Stimulated activated CD4-positive, alpha-beta T cell treated with anti-CD3 and anti-CD28 coated beads, Interleukin-12 subunit alpha, Interleukin-12 subunit beta, amount 100 ng/mL, for 48 hours (primary cell): ENCODE results near the gene IL4I1.
A peak's percentile ranks its signal among the peaks of the same experiment; 100 is the strongest.
"Not testable (repeated sequence)": the region's sequence is repeated elsewhere in the genome, so short reads cannot be mapped to it uniquely, and the experiment has no call there.

Experiments used
- DNase-seq, 3 donors: peaks; one replicate each; pipeline ENCODE4 v3.0.0-alpha.2; 2020; ENCODE audit warnings: low read depth in 2 of 3, low spot score in 1 of 3

IL4I1 gene

GRCh38 chr19:49896863-49897621 lies at the start of gene IL4I1:
Gene IL4I1 (minus strand): TSS chr19:49896887. CDS start chr19:49896160, 727 bp downstream.
- peak in 2 of 3 donors; percentile 48 to 58 for DNase-seq

GRCh38 chr19:49946415-49946814 lies 49.7 kb upstream of the IL4I1 start:
- no peak for DNase-seq

- DNase-seq, result not testable (repeated sequence)
Measured at GRCh38 chr19:49944567-49944966, 47.9 kb upstream of the IL4I1 start.

GRCh38 chr19:49940482-49940791 lies 43.8 kb upstream of the IL4I1 start:
- no peak for DNase-seq

- DNase-seq, result no peak
Measured at GRCh38 chr19:49939721-49940481, 43.2 kb upstream of the IL4I1 start.

- DNase-seq, result no peak
Measured at GRCh38 chr19:49938662-49939061, 42.0 kb upstream of the IL4I1 start.

- peak; percentile 68 to 79 (median 69) for DNase-seq
Measured at GRCh38 chr19:49937750-49938381, 41.2 kb upstream of the IL4I1 start.

- no peak for DNase-seq
Measured at GRCh38 chr19:49936549-49936948, 39.9 kb upstream of the IL4I1 start.

GRCh38 chr19:49933643-49934042 lies 37.0 kb upstream of the IL4I1 start:
- no peak for DNase-seq

GRCh38 chr19:49932731-49933131 lies 36.0 kb upstream of the IL4I1 start:
- DNase-seq, result no peak

GRCh38 chr19:49932041-49932451 lies 35.4 kb upstream of the IL4I1 start:
- DNase-seq, result no peak

GRCh38 chr19:49931293-49932040 lies 34.8 kb upstream of the IL4I1 start:
- DNase-seq, result no peak

- DNase-seq, result no peak
Measured at GRCh38 chr19:49930483-49931011, 33.9 kb upstream of the IL4I1 start.

- peak; percentile 86 to 98 (median 94) for DNase-seq
Measured at GRCh38 chr19:49929611-49930482, 33.2 kb upstream of the IL4I1 start.

- peak; percentile 87 to 89 (median 88) for DNase-seq
Measured at GRCh38 chr19:49929121-49929610, 32.5 kb upstream of the IL4I1 start, which contains the start of the genes ATF5 and NUP62. Gene ATF5 (plus strand): TSS chr19:49929205. CDS start chr19:49930851, 1,646 bp downstream. Gene NUP62 (minus strand): TSS chr19:49929504. CDS start chr19:49909807, 19,697 bp downstream.

GRCh38 chr19:49927526-49928264 lies 31.0 kb upstream of the IL4I1 start:
- no peak for DNase-seq

- DNase-seq, result no peak
Measured at GRCh38 chr19:49926515-49926914, 29.8 kb upstream of the IL4I1 start.

GRCh38 chr19:49925486-49925885 lies 28.8 kb upstream of the IL4I1 start:
- DNase-seq, result no peak

- not testable (repeated sequence) for DNase-seq
Measured at GRCh38 chr19:49924881-49925210, 28.2 kb upstream of the IL4I1 start.
